ENCODE data around the gene ATP11A.
A peak's percentile ranks its signal among the peaks of the same experiment; 100 is the strongest.
"Not testable (repeated sequence)": the region's sequence is repeated elsewhere in the genome, so short reads cannot be mapped to it uniquely, and the experiment has no call there.

The ATP11A gene

GRCh38 chr13:112693831-112694497 lies 4.1 kb downstream of the ATP11A start:
- DNase-seq: no peak

- DNase-seq: no peak
Measured at GRCh38 chr13:112695121-112695520, 5.3 kb downstream of the ATP11A start.

DNA sequence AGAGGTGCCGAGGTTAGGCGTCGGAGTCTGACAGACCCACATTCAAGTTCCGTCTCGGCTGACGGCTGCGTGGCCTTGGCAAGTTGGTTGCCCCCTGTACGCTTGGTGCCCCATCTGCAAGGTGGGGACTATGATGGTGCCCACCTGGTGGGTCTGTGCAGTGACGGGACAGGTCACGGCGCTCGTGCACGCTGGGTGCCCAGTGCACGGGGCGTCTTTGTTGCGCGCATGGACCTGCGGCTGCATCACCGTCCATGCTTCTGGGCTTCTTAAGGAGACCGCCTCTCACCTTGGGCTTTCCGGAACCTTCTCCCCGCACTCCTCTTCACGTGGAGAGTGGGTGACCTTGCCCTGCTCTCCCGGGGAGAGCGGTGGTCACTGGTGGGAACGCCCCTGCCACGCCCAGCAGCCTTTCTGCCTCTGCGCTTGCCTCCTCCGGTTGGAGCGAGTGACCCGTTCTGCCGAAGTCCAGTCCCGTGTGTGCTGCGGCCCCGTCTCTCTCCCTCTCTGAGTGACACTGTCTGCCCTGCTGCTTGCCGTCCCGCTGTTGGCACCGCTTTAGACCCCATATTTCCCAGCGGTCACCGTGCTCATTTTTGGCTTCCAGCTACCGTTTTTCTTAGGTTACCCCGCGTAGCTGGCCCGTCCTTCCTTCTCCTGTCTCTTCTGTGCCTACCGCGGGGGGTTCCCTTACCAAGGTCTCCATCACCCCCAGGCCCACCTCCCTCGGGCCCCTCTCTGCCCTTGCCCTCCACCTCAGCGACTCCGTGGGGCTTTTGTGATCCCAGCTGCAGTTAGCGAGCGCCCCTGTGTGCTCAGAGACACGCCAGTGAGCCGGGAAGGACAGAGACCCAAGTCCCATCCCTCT lies 6.4 kb downstream of the ATP11A start:
- DNase-seq: no peak

DNA sequence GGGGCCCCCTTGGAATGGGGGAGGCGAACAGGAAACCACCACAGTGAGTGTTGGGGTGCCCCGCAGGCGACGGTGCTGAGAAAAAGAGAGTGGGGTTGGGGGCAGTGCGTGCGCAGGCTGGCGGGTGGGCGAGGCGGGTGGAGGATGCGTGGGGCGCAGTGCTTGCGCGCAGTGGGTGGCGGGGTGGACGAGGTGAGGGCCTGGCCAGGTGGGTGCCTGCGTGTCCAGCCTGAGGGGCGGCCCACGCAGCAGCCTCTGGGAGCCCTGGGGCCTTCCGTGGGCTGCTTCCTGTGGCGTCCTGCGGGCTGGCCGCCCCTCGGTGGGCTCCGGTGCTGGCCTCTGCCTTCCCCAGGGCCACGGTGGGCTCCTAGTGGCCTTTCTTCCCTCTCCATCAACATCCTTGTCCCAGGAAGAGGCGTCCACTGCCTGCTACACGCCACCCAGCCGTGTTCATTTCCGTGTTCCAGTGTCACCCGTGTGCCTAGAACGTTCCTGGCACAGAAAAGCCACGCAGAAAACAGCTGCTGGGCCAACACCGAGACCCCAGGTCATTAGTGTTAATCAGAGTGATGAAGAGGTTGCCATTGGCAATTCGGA lies 7.1 kb downstream of the ATP11A start:
- no peak for DNase-seq

GRCh38 chr13:112697756-112698655 lies 8.2 kb downstream of the ATP11A start:
- DNase-seq: no peak

- DNase-seq: no peak
Measured at GRCh38 chr13:112699322-112699918, 9.6 kb downstream of the ATP11A start.

GRCh38 chr13:112700291-112701060 lies 10.6 kb downstream of the ATP11A start:
- DNase-seq: no peak

DNA sequence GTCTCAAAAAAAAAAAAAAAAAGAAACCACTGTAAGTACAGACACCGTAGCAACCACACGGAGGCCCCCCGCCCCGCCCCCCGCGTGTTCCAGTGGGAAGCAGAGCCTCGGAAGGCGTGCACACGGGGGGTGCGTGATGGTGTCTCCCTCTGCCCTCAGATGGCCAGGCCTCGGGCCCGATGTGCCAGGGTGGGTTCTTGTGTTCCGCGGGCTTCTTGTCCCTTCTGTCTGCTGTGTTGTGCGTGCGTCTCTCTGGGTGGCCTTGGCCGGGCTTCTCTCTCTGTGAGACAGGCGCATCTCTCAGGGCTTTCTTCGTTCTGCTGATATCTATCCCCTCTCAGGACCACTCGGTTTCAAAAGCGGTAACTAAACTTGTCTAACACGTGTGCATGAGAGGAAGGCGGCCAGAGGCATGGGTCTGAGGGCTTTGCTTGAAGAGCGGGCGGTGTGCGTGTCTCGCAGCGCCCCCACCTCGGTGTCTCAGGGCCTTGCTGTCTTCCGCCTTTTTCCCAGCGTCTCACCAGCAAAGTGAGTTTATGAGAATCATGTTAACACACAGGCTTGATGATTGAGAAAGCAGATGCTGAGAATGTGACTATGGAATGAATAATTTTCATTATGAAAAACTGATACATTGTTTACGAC lies 12.6 kb downstream of the ATP11A start:
- DNase-seq: no peak

DNA sequence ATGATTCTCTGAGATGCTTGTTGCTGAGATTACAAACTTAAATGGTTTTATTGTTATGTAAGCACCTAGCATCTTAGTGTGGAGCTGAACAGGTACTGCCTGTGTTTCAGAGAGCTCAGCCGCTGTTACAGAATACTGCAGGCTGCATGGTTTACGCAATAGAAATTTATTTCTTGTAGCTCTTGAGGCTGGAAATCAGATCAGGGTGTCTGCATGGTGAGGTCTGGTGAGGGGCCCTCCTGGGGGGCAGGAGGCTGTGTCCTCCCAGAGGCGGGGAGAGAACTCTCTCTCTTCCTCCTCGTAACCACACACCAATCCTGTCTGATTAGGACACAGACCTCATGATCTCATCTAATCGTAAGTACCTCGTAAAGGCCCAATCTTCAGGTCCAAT lies 13.1 kb downstream of the ATP11A start:
- no peak for DNase-seq

- peak; percentile 47 for DNase-seq
Measured at GRCh38 chr13:112703449-112704284, 13.8 kb downstream of the ATP11A start.

GRCh38 chr13:112704308-112705145 lies 14.7 kb downstream of the ATP11A start:
- DNase-seq: no peak

DNA sequence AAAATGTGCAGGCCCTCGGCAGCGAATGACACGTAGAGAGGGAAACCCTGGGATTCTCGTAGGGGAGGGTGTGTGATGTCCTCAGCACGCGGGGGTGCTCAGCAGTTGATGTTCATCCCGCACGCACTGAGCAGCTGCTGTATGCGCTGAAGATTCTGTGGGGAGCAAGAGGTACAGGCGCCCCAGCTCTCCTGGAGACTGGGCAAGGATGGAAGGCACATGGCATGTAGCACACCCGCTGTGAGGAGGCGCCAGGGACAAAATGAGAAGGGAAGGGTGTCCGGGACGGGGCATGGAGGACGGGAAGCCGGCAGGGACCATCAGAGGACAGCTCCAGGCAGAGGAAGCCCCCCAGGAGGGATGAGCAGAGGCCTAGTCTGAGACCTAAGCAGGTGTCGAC lies 15.4 kb downstream of the ATP11A start:
- no peak for DNase-seq

DNA sequence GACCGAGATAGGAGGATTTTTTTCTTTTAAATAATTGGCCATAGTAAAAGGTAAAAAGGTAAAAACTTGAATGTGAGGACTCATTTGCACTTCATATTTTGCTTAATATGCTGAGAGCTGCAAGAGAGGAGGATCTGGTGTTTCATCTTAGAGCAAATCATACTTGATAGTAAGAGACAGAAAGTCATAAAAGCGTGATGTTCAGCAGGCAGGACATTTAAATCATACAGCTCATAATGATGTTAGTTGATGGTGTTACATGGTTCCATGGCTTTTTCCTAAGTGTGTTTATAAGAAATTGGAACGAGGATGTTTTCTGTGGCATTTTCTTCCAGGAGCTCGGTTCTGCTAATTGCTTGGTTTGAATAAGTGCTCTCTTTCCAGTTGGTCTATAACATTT lies 16.3 kb downstream of the ATP11A start:
- no peak for DNase-seq

DNA sequence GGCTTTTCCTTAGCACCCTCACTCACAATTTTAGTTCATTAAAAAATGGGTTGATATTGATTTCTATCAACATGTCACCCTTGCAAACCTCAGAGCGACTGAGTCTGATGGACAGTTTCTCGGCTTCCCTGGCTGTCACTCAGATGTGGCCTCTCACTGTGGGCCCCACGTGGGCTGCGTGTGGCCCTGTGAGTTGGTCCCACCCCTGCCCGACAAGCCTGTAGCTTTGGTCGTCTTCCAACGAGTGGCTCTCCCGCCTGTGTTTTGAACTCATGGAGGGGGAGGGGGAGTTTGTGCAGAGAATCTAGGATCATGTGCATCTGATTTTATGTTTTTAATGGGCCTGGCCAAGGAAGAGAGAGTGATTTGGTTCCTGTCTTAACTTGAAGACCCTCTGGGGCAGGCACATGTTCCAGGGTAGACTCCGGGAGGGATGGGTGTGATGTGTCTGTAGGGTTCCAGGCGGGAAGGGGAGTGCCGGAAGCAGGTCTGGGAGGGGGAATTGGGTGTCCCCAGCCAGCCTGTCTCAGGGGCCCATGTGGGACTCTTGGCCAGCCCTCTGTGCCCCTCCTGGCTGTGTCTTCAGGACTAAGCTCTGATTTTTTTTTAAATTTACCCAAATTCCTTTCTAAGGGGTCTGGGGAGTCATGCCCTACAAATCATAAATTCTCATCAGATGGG lies 18.9 kb downstream of the ATP11A start:
- no peak for DNase-seq

- not testable (repeated sequence) for DNase-seq
Measured at GRCh38 chr13:112709316-112709715, 19.5 kb downstream of the ATP11A start.

- DNase-seq: no peak
Measured at GRCh38 chr13:112709825-112710783, 20.3 kb downstream of the ATP11A start.

DNA sequence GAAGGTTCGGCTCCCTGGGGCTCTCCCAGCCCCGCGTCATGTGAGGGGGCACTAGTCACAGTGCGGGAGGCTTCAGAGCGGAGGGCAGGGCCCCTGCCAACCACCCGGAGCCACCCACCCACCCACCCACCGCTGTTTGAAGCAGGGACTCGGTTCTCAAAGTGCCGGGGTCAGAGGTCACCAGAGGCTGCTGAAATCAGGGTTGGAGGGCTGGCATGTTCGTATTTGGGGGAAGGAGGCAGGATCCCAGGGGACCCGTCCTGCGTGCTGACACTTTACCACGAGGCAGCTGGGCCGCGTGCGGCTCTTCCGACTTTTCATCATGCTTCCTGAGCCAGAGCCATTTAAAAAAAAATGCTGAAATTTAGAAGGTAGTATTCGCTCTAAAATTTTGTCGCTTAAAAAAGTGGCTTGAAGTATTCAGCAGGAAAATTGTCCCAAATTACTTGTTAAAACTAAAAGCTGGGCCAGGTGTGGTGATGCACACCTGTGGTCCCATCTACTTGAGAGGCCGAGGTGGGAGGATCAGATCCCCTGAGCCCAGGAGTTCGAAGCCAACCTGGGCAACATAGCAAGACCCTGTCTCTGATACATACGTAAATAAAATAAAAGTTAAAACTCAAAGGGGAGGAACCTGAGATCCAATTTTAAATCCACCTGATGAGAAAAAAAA lies 21.2 kb downstream of the ATP11A start:
- DNase-seq: no peak
